Measurements from ENCODE around the gene NBAS. TPM values are rescaled to one million over a fixed set of nuclear protein-coding genes. Genes with fewer than 3 reads are reported as not detected.

NBAS gene
- total RNA-seq, 4 donors from 2014 or later, result 22.8 to 32.0 (median 23.7) TPM

- Histone ChIP-seq H3K27ac (peak overlapping the region; percentile 75 to 87 (median 84)), H3K9me3 (no peaks in the 10 kb centered on the region), H3K36me3 (peaks cover 0 to 10% (median 0%) of the 10 kb centered on the region in 3 donors), H3K27me3 (no peaks in the 10 kb centered on the region), H3K4me3 (peak overlapping the region; percentile 59 to 98 (median 82)), H3K4me1 (peaks cover 6 to 35% (median 12%) of the 10 kb centered on the region in 3 donors)
- intact Hi-C loops (cut with DNase I), result no loop called here
- DNase-seq, result no peak
- TF ChIP-seq CTCF (IDR thresholded peaks at IDR 0.05), result no peak
- TF ChIP-seq POLR2A (IDR thresholded peaks at IDR 0.05), result no peak
- 1% methylated on average over 19 to 22 of the region's 32 CpGs for WGBS, 2 donors
Measured at GRCh38 chr2:15560140-15560987, 770 bp downstream of the NBAS start.

GRCh38 chr2:15559379-15560139 lies 1.6 kb downstream of the NBAS start:
- no peak for DNase-seq
- Histone ChIP-seq H3K27ac (no peak overlapping the region), H3K4me3 (peak overlapping the region in 3 of 4 donors; percentile 73 to 98 (median 92)), H3K36me3 (peaks cover 0 to 17% (median 0%) of the 10 kb centered on the region in 3 donors), H3K4me1 (peaks cover 6 to 35% (median 12%) of the 10 kb centered on the region in 3 donors), H3K9me3 (no peaks in the 10 kb centered on the region), H3K27me3 (no peaks in the 10 kb centered on the region)
- TF ChIP-seq POLR2A (IDR thresholded peaks at IDR 0.05) (no peak), CTCF (IDR thresholded peaks at IDR 0.05) (no peak)
- intact Hi-C loops (cut with DNase I), result no loop called here
- 73 to 76% methylated on average over 6 of the region's 6 CpGs for WGBS, 2 donors

DNA sequence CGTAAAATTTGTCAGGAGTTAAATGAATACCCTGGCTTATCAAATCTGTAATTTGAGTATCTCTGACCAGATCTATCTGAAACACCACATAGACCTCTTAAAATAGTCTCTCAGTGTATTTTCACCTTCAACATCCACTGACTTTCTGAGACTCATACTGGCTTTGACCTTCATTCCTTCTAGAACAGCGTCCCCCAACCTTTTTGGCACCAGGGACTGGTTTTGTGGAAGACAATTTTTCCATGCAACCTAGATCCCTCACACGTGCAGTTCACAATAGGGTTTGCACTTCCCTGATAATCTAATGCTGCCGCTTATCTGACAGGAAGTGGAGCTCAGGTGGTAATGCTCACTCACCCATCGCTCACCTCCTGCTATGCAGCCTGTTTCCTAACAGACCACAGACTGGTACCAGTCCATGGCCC lies 3.2 kb downstream of the NBAS start:
- intact Hi-C loops (cut with DNase I), result no loop called here
- Histone ChIP-seq H3K9me3 (no peaks in the 10 kb centered on the region), H3K27me3 (no peaks in the 10 kb centered on the region), H3K4me1 (peaks cover 6 to 35% (median 12%) of the 10 kb centered on the region in 3 donors), H3K36me3 (peaks cover 0 to 32% (median 0%) of the 10 kb centered on the region in 3 donors), H3K4me3 (no peak overlapping the region), H3K27ac (no peak overlapping the region)
- no peak for TF ChIP-seq CTCF (IDR thresholded peaks at IDR 0.05)
- TF ChIP-seq POLR2A (IDR thresholded peaks at IDR 0.05), result no peak
- DNase-seq, result no peak
- WGBS, 2 donors, result 54 to 70% methylated on average over 5 of the region's 5 CpGs

- Histone ChIP-seq H3K4me1 (peaks cover 6 to 27% (median 12%) of the 10 kb centered on the region in 3 donors), H3K27me3 (no peaks in the 10 kb centered on the region), H3K27ac (no peak overlapping the region), H3K36me3 (peaks cover 0 to 45% (median 0%) of the 10 kb centered on the region in 3 donors), H3K4me3 (no peak overlapping the region), H3K9me3 (no peaks in the 10 kb centered on the region)
- DNase-seq, result no peak
- intact Hi-C loops (cut with DNase I), result no loop called here
- WGBS, 2 donors, result 89 to 95% methylated on average over 4 of the region's 4 CpGs
- TF ChIP-seq CTCF (IDR thresholded peaks at IDR 0.05), result no peak
- TF ChIP-seq POLR2A (IDR thresholded peaks at IDR 0.05), result no peak
Measured at GRCh38 chr2:15556311-15556930, 4.7 kb downstream of the NBAS start.

Data from esophagus squamous epithelium (tissue), 5 donors.